ENCODE results near the gene NVL. TPM values are rescaled to one million over a fixed set of nuclear protein-coding genes. Genes with fewer than 3 reads are reported as not detected.

Gene NVL
- total and polyA plus RNA-seq, 2 of the 8 experiments (the other 6 are each of a cell fraction or from before 2014, with no cell fraction given), result 22.7 to 45.8 TPM

DNA sequence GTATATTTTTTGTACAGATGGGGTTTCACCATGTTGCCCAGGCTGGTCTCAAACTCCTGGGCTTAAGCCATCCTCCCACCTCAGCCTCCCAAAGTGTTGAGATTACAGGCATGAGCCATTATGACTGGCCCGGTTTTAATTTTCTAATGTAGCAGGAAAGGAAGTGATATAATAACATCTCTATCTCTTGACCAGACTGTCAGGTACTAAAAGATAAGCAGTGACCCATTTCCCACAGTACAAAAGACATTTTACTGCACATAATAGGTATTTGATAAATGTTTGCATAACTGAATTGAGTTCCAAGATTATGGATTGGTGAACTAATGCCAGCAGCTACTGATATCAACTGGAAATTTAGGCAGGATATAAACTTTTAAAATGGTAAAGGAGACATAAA is 4.0 kb downstream of the NVL start:
- Histone ChIP-seq H3K4ac (replicated peaks; ENCODE audit: insufficient read length, low read depth, low read length) (no peak overlapping the region), H3K36me3 (ENCODE audit: control insufficient read depth in 2 of 4, insufficient read depth in 4 of 4, low read length in 3 of 4) (peaks cover 0 to 10% (median 2%) of the 10 kb centered on the region in 4 experiments; a peak in 5 of 8 replicates), H3K4me2 (ENCODE audit: insufficient read depth in 1 of 2, low read depth in 2 of 2, low read length in 2 of 2) (no peak overlapping the region), H4K91ac (replicated peaks; ENCODE audit: insufficient read length, low read length) (no peak overlapping the region), H4K20me1 (replicated peaks in 1 of 2; ENCODE audit: control insufficient read depth in 1 of 2, insufficient read depth in 2 of 2, low read length in 2 of 2) (peaks cover 0 to 3% of the 10 kb centered on the region in 2 experiments), H3K9me3 (ENCODE audit: insufficient read depth in 2 of 2, low read depth in 1 of 2, low read length in 1 of 2) (no peaks in the 10 kb centered on the region), H3K14ac (ENCODE audit: insufficient read length) (no peak overlapping the region), H3K56ac (replicated peaks; ENCODE audit: insufficient read length, low read depth, low read length) (no peak overlapping the region), H3K27me3 (replicated peaks in 1 of 4; ENCODE audit: control insufficient read depth in 3 of 4, extremely low read depth in 1 of 4, insufficient read depth in 3 of 4, low read length in 3 of 4) (no peaks in the 10 kb centered on the region), H2AK5ac (ENCODE audit: low read depth, low read length) (no peak overlapping the region), H3K4me1 (replicated peaks in 1 of 4; ENCODE audit: control insufficient read depth in 3 of 4, insufficient read depth in 4 of 4, low read length in 3 of 4) (no peaks in the 10 kb centered on the region; a peak in 2 of 7 replicates), H2AFZ (ENCODE audit: low read length) (no peak overlapping the region), H2BK15ac (ENCODE audit: low read length) (no peak overlapping the region), H2BK12ac (ENCODE audit: low read depth, low read length) (no peak overlapping the region), H3K9ac (replicated peaks in 1 of 4; ENCODE audit: extremely low read depth in 1 of 4, low read depth in 3 of 4, low read length in 3 of 4) (no peak overlapping the region), H4K8ac (ENCODE audit: extremely low read depth, insufficient read depth, low read length) (no peak overlapping the region), H3K79me1 (ENCODE audit: low read depth, low read length) (0 out of 2 replicates have a peak, but pooled peaks cover 3% of the 10 kb centered on the region), H2BK20ac (ENCODE audit: low read length) (no peak overlapping the region), H3K4me3 (ENCODE audit: extremely low read depth in 1 of 4, insufficient read depth in 2 of 4, low read depth in 3 of 4, low read length in 4 of 4) (no peak overlapping the region), H2BK5ac (ENCODE audit: low read depth, low read length) (no peak overlapping the region), H3K27ac (ENCODE audit: low read depth, low read length) (no peak overlapping the region), H2BK120ac (replicated peaks; ENCODE audit: low read depth, low read length) (no peak overlapping the region), H4K5ac (ENCODE audit: insufficient read length, low read depth, low read length) (no peak overlapping the region), H3K79me2 (ENCODE audit: control insufficient read depth in 1 of 2, insufficient read depth in 2 of 2, low read length in 2 of 2) (peaks cover 17 to 67% of the 10 kb centered on the region in 2 experiments), H3K23me2 (ENCODE audit: low read depth, low read length) (peaks cover 6% of the 10 kb centered on the region), H3K23ac (ENCODE audit: insufficient read length) (no peak overlapping the region), H3K18ac (ENCODE audit: extremely low read depth, low read length) (no peak overlapping the region)
- DNase-seq (ENCODE audit: low read depth in 1 of 2, low spot score in 2 of 2) (no peak), FAIRE-seq (no peak)
- ChIA-PET CTCF (ENCODE audit: partially characterized antibody) (no interaction called here), POLR2A (ENCODE audit: partially characterized antibody) (no interaction called here)
- TF ChIP-seq SIRT6 (IDR thresholded peaks at IDR 0.05; ENCODE audit: low read length), result no peak
- no peak for TF ChIP-seq NRF1 (IDR thresholded peaks at IDR 0.05; ENCODE audit: low read depth, low read length)
- no peak for TF ChIP-seq POLR2A (IDR thresholded peaks at IDR 0.05; ENCODE audit: control extremely low read depth in 1 of 2, low read depth in 2 of 2, low read length in 2 of 2)
- no peak for TF ChIP-seq POLR2AphosphoS5 (IDR thresholded peaks at IDR 0.05; ENCODE audit: low read depth, low read length)
- no peak for TF ChIP-seq RAD21 (IDR thresholded peaks at IDR 0.05 in 1 of 2, conservative IDR thresholded peaks at IDR 0.05 in 1 of 2; ENCODE audit: low read depth in 2 of 2, low read length in 2 of 2)
- TF ChIP-seq GABPA (IDR thresholded peaks at IDR 0.05; ENCODE audit: borderline replicate concordance, insufficient read depth, low read length), result no peak
- TF ChIP-seq, protein P1, sequence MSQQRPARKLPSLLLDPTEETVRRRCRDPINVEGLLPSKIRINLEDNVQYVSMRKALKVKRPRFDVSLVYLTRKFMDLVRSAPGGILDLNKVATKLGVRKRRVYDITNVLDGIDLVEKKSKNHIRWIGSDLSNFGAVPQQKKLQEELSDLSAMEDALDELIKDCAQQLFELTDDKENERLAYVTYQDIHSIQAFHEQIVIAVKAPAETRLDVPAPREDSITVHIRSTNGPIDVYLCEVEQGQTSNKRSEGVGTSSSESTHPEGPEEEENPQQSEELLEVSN (IDR thresholded peaks at IDR 0.05), result no peak
- no peak for TF ChIP-seq KDM5A (IDR thresholded peaks at IDR 0.05; ENCODE audit: low read length)
- TF ChIP-seq TCF12 (IDR thresholded peaks at IDR 0.05; ENCODE audit: low read depth, low read length), result no peak
- no peak for TF ChIP-seq SIN3A (conservative IDR thresholded peaks at IDR 0.05 in 1 of 2, IDR thresholded peaks at IDR 0.05 in 1 of 2; ENCODE audit: low read depth in 1 of 2, low read length in 2 of 2)
- 93% methylated on average over 1 of the region's 1 CpG; no CpG with 5 or more reads in 1 of the 2 experiments for WGBS, 2 experiments (ENCODE audit: extremely low coverage in 1 of 2, insufficient coverage in 1 of 2, insufficient read length in 1 of 2, insufficient replicate concordance in 2 of 2, low coverage in 1 of 2, low lambda C conversion rate in 2 of 2, missing lambda C conversion rate in 1 of 2)

All from H1 (cell line).